Bronchial epithelial cell (primary cell): ENCODE data around the gene EDN2. TPM values are rescaled to one million over a fixed set of nuclear protein-coding genes. Genes with fewer than 3 reads are reported as not detected.

ENCODE experiments used
- DNase-seq: peaks from one replicate; pipeline ENCODE4 v3.0.0-alpha.2; 2010; ENCODE audit warnings: low read depth
- FAIRE-seq: peaks from 2 replicates; lab custom pipeline; 2011; peaks lifted over from hg19 to GRCh38; lab: Jason Lieb, UNC
- H3K27me3 ChIP-seq: 2 replicates; pipeline ENCODE4 v1.5.1; 2011; ENCODE audit warnings: low read length; ENCODE audit not compliant: control insufficient read depth, insufficient read depth
- H3K36me3 ChIP-seq: 2 replicates; pipeline ENCODE4 v1.5.1; 2011; ENCODE audit warnings: low read length; ENCODE audit not compliant: control insufficient read depth, insufficient read depth
- H3K4me3 ChIP-seq: 2 replicates; pipeline ENCODE4 v1.5.1; 2011; ENCODE audit warnings: mild to moderate bottlenecking, low read depth, low read length, control low read depth
- CTCF ChIP-seq: IDR thresholded peaks from 2 replicates; pipeline ENCODE4 v1.5.1; 2011; ENCODE audit warnings: mild to moderate bottlenecking, moderate library complexity, low read length, control low read depth, inconsistent platforms; ENCODE audit not compliant: insufficient read depth, severe bottlenecking
- total RNA-seq: library from RNA; depleted of rRNA; stranded (reverse); fragments of >200 nt; gene quantifications from 2 replicates; pipeline ENCODE4 v1.2.1, GENCODE V29; 2014

EDN2 gene
- total RNA-seq, 1 donor from 2014 or later = 1.6 TPM

GRCh38 chr1:41496080-41497055 is 11.9 kb upstream of the EDN2 start:
- FAIRE-seq (no peak), DNase-seq (peak; percentile 72)
- TF ChIP-seq CTCF = no peak
- H3K4me3 ChIP-seq = no peak overlapping the region
- no peaks in the 10 kb centered on the region for H3K27me3 ChIP-seq
- H3K36me3 ChIP-seq = no peaks in the 10 kb centered on the region

GRCh38 chr1:41495210-41495948 is 10.9 kb upstream of the EDN2 start:
- no peak overlapping the region for H3K4me3 ChIP-seq
- DNase-seq = no peak
- no peak for FAIRE-seq

GRCh38 chr1:41494351-41495209 is 10.1 kb upstream of the EDN2 start:
- H3K36me3 ChIP-seq = no peaks in the 10 kb centered on the region
- TF ChIP-seq CTCF = no peak
- no peak for FAIRE-seq

More at GRCh38 chr1:41495210-41495948, 10.9 kb upstream of the EDN2 start:
- Histone ChIP-seq H3K36me3 (no peaks in the 10 kb centered on the region), H3K27me3 (no peaks in the 10 kb centered on the region)
- peak; percentile 46 for TF ChIP-seq CTCF

DNA sequence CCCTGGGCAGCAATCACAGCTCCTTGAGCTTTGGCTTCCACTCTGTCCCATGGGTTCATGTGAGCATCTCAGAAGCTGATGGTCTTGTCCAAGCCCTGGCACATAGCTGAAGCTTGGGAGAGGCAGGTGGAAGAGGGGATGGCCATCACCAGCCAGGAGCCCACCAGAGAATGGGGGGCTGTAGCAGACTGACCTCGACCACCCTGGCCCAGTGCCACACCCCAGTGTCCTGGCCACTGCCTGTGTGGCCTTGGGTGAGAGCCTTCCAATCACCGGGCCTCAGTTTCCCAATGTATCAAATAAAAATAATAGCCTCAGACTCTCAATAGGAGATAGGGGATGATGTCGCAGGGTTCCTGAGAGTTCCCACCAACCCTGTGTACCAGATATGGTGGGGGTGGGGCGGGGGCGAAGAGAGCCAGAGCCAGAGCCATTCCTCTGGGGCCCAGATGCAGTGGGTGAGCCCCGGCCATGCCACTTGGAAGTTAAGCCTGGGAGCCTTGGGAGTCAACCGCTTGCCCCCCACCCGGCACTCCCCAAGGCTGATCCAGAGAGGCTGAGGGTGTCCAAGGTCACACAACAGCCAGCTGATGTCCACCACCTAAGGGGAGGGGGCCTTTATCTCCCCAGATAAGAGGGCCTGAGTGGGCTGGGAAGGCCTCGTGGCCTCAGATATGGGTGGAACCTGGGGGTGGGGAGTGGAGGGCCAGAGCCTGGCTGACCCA is 9.3 kb upstream of the EDN2 start:
- DNase-seq (no peak), FAIRE-seq (no peak)
- no peak for TF ChIP-seq CTCF
- no peak overlapping the region for H3K4me3 ChIP-seq
- H3K27me3 ChIP-seq = no peaks in the 10 kb centered on the region
- H3K36me3 ChIP-seq = no peaks in the 10 kb centered on the region

More at GRCh38 chr1:41494351-41495209, 10.1 kb upstream of the EDN2 start:
- Histone ChIP-seq H3K4me3 (no peak overlapping the region), H3K27me3 (no peaks in the 10 kb centered on the region)
- DNase-seq = no peak

GRCh38 chr1:41493117-41493536 is 8.6 kb upstream of the EDN2 start:
- no peaks in the 10 kb centered on the region for H3K27me3 ChIP-seq
- FAIRE-seq = no peak
- H3K4me3 ChIP-seq = no peak overlapping the region
- DNase-seq = peak; percentile 95
- H3K36me3 ChIP-seq = no peaks in the 10 kb centered on the region
- TF ChIP-seq CTCF = no peak
